Psoas muscle (tissue), 8 donors: ENCODE data around the gene ARHGEF10L. TPM values are rescaled to one million over a fixed set of nuclear protein-coding genes. Genes with fewer than 3 reads are reported as not detected.

Experiments used
- ATAC-seq, 4 donors: fragments of 200-7000 bp; cut with Tn5 transposase; one replicate each; pipeline ENCODE4 v1.9.1; 2020; ENCODE audit warnings: moderate library complexity in 3 of 4, mild to moderate bottlenecking in 2 of 4
- DNase-seq, 2 donors: peaks; one replicate each; pipeline ENCODE4 v3.0.0-alpha.2; 2020
- H3K27ac ChIP-seq: fragments of 200-600 bp; one replicate; pipeline ENCODE4 v1.8.0; 2022
- H3K27me3 ChIP-seq, 3 donors: fragments of 200-600 bp in 1 of 3; one replicate each; pipeline versions ENCODE4 v1.6.1 to v1.8.0; 2013 to 2022; ENCODE audit warnings: low read length in 2 of 3, mild to moderate bottlenecking in 2 of 3, moderate library complexity in 1 of 3; ENCODE audit not compliant: insufficient read depth in 3 of 3
- H3K36me3 ChIP-seq, 2 donors: fragments of 200-600 bp in 1 of 2; one replicate each; pipeline versions ENCODE4 v1.6.1 to v1.8.0; 2013 to 2022; ENCODE audit warnings: low read depth in 1 of 2, mild to moderate bottlenecking in 1 of 2, moderate library complexity in 1 of 2; ENCODE audit not compliant: insufficient read depth in 1 of 2
- H3K4me1 ChIP-seq: fragments of 200-600 bp; one replicate; pipeline ENCODE4 v1.8.0; 2022
- H3K4me3 ChIP-seq: fragments of 200-600 bp; one replicate; pipeline ENCODE4 v1.8.0; 2022; ENCODE audit warnings: mild to moderate bottlenecking
- H3K9me3 ChIP-seq: fragments of 200-600 bp; one replicate; pipeline ENCODE4 v1.8.0; 2022
- CTCF ChIP-seq: fragments of 200-600 bp; IDR thresholded peaks from one replicate; pipeline ENCODE4 v1.8.0; 2022; ENCODE audit warnings: antibody characterized with exemption
- WGBS, 3 donors: extraction: QIAGEN DNeasy Blood & Tissue Kit; methylation state at CpG; one replicate each; pipeline versions ENCODE4 v1.1.6 to v1.1.7; 2013; 5-methylcytosine and 5-hydroxymethylcytosine counted together
- intact Hi-C, 2 donors: fragments of 100-400 bp; cut with DNase I; formaldehyde crosslinking; loops; one replicate each; pipeline versions ENCODE4 v1.11.0 to v1.14.2; 2022
- polyA plus RNA-seq, 3 donors: library from polyadenylated mRNA; stranded (reverse); fragments of 200-250 nt; gene quantifications; one replicate each; pipeline ENCODE4 v1.2.3, GENCODE V29; 2013
- total RNA-seq, 4 donors: library from RNA; stranded (reverse); fragmentation: NEBNext Ultra II Directional in 2 of 4; extraction: Animal tissue kit (Norgen Biotek cat#: 25700) in 2 of 4; gene quantifications; one replicate each; pipeline versions ENCODE4 v1.2.1 to v1.2.4, GENCODE V29; 2021 to 2023
- donor health status: healthy with polysubstance abuse.
- donor health status: DM: no; HTN: no; CAD: no; lungs with moderate emphysema.
- donor health status: Bipolar disorder and iron deficiency.
- donor health status: healthy.
- donor health status: DM: yes; HTN: yes; CAD: no.
- donor health status: DM: no; HTN: no; CAD: no.
- donor health status: DM: no; HTN: no; CAD: no.
- donor health status: DM: yes; HTN: yes; CAD: no.

ARHGEF10L gene
- total and polyA plus RNA-seq, 7 donors: 18.8 to 108 (median 37.1) TPM

DNA sequence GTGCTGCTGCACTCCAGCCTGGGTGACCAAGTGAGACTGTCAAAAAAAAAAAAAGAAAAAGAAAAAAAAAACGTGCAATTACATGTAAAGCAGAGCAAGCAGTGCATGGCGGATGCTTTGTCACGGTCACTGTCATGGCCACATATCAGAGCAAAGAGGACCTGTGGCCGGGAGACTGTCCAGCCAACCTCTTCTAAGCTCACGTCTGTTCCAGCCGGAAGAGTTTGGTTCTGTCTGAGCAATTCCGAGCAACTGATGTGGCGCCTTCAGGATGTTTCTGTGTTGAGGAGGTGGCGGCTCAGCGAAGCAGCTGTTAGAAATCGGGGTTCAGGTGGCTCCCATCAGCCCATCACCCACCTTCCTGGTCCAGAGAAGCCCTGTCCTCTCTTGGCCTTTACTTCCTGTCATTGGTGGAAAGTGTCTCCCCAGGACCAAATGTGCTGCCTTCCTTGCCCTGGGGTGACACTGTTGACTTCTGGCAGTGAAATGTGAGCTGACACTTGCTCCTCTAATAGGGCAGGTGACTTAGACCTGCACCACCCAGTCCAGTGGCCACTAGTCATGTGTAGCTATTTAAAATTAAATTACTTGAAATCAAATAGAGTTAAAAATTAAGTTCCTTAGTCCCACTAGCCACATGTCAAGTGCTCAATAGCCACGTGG lies 59.9 kb downstream of the ARHGEF10L start:
- WGBS, 3 donors: 78 to 90% (median 81%) methylated on average over 12 of the region's 12 CpGs

DNA sequence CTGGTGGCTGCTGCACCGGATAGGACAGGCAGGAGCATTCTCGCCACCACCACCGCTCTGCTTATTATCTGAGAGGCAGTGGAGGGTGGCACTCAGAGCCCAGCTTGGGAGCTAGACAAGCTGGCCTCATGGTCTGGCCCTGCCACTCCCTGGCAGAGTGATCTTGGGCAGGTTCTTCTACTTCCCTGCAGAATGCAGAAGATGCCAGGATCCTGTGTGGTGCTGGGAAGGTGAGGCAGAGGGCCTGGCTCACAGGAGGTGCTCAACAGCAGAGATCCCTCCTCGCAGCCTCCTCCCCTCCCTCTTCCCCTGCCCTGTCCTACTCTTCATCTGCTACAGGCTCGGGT lies 60.4 kb downstream of the ARHGEF10L start:
- H3K27ac ChIP-seq: peak overlapping the region; percentile 21
- DNase-seq: no peak

More for the DNA sequence above, 59.9 kb downstream of the ARHGEF10L start:
- H3K9me3 ChIP-seq: no peaks in the 10 kb centered on the region
- no peak overlapping the region for H3K4me3 ChIP-seq
- peaks cover 8% of the 10 kb centered on the region for H3K4me1 ChIP-seq
- intact Hi-C loops: no loop called here
- no peaks in the 10 kb centered on the region for H3K27me3 ChIP-seq
- peak overlapping the region; percentile 21 for H3K27ac ChIP-seq
- H3K36me3 ChIP-seq: peaks cover 0 to 3% of the 10 kb centered on the region in 2 donors
- TF ChIP-seq CTCF: no peak
- no peak for DNase-seq
- peak in 3 of 4 donors; percentile 47 to 67 (median 61) for ATAC-seq

GRCh38 chr1:17600321-17600720 lies 60.8 kb downstream of the ARHGEF10L start:
- TF ChIP-seq CTCF: no peak
- peak overlapping the region; percentile 21 for H3K27ac ChIP-seq
- peaks cover 0 to 8% of the 10 kb centered on the region in 2 donors for H3K36me3 ChIP-seq
- ATAC-seq: no peak
- no peaks in the 10 kb centered on the region for H3K9me3 ChIP-seq
- intact Hi-C loops: no loop called here
- peaks cover 8% of the 10 kb centered on the region for H3K4me1 ChIP-seq
- DNase-seq: no peak
- WGBS, 3 donors: 77 to 89% (median 78%) methylated on average over 6 of the region's 6 CpGs
- H3K27me3 ChIP-seq: no peaks in the 10 kb centered on the region
- H3K4me3 ChIP-seq: no peak overlapping the region

More for the DNA sequence above, 60.4 kb downstream of the ARHGEF10L start:
- ATAC-seq: peak in 2 of 4 donors; percentile 38 to 39
- H3K36me3 ChIP-seq: peaks cover 0 to 8% of the 10 kb centered on the region in 2 donors
- TF ChIP-seq CTCF: no peak
- intact Hi-C loops: no loop called here
- 52 to 95% (median 54%) methylated on average over 4 to 5 of the region's 5 CpGs for WGBS, 3 donors
- H3K27me3 ChIP-seq: no peaks in the 10 kb centered on the region
- H3K4me3 ChIP-seq: no peak overlapping the region
- H3K9me3 ChIP-seq: no peaks in the 10 kb centered on the region
- H3K4me1 ChIP-seq: peaks cover 8% of the 10 kb centered on the region

DNA sequence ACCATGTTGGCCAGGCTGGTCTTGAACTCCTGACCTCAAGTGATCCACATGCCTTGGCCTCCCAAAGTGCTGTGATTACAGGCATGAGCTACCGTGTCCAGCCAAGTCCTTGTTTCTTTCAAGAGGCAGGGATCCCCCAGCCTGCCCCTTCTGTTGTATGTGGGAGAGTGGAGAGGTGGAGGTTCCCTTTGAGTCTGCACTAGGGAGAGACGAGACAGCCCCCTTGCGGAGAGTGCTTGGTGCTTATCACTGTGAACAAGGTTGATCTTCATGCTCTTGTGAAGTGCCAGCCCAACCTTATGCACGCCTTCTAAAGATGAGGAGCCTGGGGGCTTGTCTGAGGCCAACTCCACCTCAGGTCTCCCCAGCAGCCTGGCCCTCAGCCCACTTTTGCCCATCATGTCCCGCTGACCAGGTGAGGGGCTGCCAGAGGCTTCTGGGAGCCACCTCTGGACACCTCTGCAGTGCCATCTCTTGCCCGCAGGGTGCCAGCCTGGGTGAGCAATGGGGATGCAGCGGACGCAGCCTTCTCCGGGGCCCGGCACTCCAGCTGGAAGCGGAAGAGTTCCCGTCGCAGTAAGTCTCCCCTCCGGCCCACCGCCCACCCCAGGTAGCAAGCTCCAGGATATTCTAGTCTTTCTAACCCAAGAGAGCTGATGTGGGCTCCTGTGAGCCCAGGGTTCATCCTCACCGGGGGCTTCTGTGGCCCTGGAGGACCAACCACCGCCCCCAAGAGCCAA lies 62.3 kb downstream of the ARHGEF10L start:
- H3K4me3 ChIP-seq: no peak overlapping the region
- no peak overlapping the region for H3K27ac ChIP-seq
- no peaks in the 10 kb centered on the region for H3K9me3 ChIP-seq
- peaks cover 0 to 8% of the 10 kb centered on the region in 2 donors for H3K36me3 ChIP-seq
- no peak for TF ChIP-seq CTCF
- DNase-seq: no peak
- 93 to 95% (median 94%) methylated on average over 17 of the region's 17 CpGs for WGBS, 3 donors
- peaks cover 14% of the 10 kb centered on the region for H3K4me1 ChIP-seq
- ATAC-seq: no peak
- H3K27me3 ChIP-seq: no peaks in the 10 kb centered on the region
- intact Hi-C loops: no loop called here
